Stimulated activated CD8-positive, alpha-beta memory T cell treated with anti-CD3 and anti-CD28 coated beads, Interleukin-12 subunit alpha, Interleukin-12 subunit beta, amount 100 ng/mL, for 24 hours (primary cell): ENCODE results near the gene CRB2.
"Not testable (repeated sequence)": the region's sequence is repeated elsewhere in the genome, so short reads cannot be mapped to it uniquely, and the experiment has no call there.

Source experiments
- DNase-seq: peaks from one replicate; pipeline ENCODE4 v3.0.0-alpha.2; 2020; ENCODE audit errors: extremely low read depth

Gene CRB2

GRCh38 chr9:123329329-123329955, 26.6 kb upstream of the CRB2 start:
- no peak for DNase-seq

DNA sequence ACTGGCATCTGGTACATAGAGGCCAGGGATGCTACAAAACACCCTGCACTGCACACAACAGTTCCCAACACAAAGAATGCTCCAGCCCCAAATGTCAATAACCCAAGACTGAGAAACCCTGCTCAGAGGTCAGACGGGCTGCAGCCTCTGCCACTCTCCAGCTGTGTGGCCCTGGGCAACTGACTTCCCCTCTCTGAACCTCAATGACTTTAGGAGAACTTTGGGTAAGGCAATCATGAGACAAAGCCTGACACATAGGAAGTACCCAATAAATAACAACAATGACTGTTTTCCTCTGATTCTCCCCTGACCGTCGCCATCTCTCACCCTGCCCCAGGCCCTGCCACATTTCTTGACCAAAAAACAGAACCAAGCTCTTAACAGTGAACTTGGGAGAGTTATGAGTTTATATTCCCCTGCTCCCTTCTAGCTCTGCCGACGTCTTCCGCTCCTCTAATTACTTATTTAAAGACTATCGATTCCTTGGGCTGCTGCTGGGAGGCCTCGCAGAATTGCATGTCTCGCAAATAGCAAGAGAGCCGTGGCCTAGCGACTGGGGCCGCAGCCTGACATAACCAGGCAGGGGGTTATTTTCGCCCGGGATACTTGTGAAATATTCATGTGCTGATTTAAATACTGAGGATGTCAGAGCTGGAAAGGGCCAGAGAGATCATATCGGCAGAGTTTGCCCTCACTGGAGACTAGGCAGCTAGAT, 24.5 kb upstream of the CRB2 start:
- DNase-seq: no peak

GRCh38 chr9:123333058-123333669, 22.8 kb upstream of the CRB2 start:
- DNase-seq: not testable (repeated sequence)

- no peak for DNase-seq
Observed at GRCh38 chr9:123334639-123335038, 21.4 kb upstream of the CRB2 start.

- DNase-seq: no peak
Observed at GRCh38 chr9:123335193-123335985, 20.6 kb upstream of the CRB2 start.

- DNase-seq: no peak
Observed at GRCh38 chr9:123335986-123336329, 20.0 kb upstream of the CRB2 start.

- DNase-seq: no peak
Observed at GRCh38 chr9:123336449-123336848, 19.5 kb upstream of the CRB2 start.

DNA sequence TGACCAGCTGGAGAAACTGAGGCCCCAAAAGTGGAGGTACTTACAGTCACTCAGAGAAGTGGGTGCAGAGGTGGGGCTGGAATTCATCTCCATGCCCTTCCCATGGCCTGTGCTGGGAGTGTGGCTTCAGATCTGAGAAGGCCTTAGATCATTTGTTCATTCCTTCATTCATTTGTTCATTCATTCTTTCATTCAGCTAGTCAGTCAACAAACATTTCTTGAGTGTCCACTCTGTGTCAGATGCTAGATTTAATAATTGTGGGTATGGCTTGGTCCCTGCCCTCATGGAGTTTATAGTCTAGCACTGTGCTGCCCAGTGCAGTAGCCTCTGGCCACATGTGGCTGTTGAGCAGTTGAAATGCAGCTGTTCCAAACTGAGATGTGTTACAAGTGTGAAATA, 19.0 kb upstream of the CRB2 start:
- no peak for DNase-seq

DNA sequence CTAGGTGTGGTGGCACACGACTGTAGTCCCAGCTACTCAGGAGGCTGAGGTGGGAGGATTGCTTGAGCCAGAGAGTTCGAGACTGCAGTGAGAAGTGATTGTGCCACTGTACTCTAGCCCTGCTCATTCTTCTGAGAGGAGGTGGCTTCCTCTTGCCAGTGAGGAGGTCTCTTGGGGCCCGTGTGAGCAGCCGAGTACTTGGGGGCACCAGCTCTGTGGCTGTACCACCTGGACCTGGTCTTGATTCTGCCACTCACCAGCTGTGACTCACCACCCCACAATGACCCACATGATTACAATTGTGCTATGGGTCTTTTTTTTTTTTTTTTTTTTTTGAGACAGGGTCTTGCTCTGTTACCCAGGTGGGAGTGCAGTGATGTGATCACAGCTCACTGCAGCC, 18.0 kb upstream of the CRB2 start:
- DNase-seq: no peak

DNA sequence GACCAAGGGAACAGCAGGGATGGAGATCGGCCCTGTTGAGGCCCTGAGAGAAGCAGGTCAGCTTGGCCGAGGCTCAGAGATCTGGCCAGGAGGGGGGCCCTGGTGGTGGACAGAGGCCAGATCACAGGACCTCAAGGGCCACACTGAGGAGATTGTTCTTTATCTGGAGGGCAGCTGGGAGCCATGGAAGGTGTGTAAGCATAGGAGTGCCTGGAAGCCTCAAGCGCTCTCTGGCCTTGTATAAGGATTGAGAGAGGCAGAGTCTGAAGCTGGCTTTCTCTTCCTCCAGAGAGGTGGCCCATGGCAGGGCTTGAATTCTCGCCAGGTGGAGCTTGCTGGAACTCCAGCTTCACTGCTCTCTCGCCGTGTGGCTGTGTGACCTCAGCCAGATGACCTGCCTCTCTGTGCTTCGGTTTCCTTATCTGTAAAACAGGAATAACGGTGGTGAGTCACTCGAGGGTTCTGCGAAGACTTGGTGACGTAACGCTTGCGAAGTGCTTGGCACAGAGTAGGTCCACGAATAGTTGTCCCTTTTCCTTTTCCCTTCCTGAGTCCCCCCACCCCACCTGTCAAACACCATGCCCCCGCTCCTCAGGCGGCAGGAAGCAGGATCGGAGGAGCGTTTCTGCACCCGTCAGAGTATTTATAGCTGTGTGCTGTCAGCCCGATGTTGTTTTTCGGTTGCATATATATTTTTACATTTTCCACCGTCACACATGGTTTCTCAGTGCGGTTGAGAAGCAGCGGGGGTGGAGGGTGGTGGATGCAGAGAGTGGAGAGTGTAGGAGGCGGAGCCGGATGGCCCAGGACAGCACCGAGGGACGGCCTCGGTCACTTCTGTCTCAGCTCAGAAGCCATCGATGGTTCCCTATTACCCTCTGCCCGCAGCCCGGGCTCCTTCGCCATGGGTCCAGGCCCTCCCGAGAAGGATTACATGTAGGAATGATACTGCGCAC, 17.0 kb upstream of the CRB2 start:
- DNase-seq: peak; percentile 49

GRCh38 chr9:123339666-123340510, 16.1 kb upstream of the CRB2 start:
- DNase-seq: peak; percentile 33

DNA sequence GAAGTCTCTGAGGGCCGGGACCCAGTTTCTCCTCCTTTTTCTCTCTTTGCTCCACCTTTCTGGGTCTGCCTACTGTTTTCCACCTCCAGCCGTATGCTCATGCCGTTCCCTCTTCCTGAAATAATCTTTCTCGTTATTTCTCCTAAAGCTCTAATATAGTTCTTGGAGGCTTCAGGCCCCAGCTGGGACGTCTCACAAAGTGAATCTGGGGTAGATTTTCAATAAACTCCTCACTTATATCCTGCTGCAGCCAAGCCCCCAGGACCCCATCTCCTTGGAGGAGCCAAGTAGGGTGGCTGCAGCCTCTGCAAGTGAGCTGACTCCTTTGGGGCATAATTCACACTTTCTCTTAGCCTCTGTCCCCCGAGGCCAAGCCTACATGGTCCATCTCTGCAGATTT, 14.2 kb upstream of the CRB2 start:
- no peak for DNase-seq

- DNase-seq: no peak
Observed at GRCh38 chr9:123342247-123342646, 13.8 kb upstream of the CRB2 start.

DNA sequence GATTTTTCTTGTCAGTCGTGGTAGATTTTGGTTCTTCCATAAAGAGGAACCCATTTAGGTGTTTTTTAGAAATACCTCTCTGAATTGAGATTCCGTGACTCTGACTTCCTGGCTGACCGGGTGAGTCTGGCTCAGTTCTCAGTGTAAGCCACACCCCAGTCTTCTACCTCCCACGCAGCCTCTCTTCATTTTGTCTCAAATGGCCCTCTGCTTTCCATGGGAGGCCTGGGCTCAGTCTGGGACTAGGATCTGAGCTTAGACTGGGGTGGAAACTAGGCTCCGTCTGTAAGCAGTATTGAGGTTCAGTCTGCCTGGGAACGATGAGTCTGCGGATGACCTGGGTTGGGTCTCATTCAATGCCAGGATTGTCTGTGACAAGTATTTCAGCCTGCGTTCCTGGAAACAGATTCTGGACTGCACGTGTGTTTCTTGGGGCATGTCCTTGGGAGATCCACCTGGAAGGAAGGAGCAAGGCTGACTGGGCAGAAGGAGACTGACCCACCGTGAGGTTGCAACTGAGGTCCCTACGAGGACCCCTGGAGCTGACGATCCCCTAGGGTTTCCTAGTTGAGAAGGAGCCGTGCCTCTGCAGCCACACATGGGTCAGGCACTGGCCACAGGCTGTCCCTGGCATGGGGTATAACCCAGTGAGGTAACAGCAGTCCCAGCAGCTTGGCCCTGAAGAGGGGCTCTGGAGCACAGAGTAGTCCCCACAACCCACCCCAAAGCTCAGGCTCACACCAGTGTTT, 12.4 kb upstream of the CRB2 start:
- no peak for DNase-seq

- no peak for DNase-seq
Observed at GRCh38 chr9:123344192-123344949, 11.6 kb upstream of the CRB2 start.

DNA sequence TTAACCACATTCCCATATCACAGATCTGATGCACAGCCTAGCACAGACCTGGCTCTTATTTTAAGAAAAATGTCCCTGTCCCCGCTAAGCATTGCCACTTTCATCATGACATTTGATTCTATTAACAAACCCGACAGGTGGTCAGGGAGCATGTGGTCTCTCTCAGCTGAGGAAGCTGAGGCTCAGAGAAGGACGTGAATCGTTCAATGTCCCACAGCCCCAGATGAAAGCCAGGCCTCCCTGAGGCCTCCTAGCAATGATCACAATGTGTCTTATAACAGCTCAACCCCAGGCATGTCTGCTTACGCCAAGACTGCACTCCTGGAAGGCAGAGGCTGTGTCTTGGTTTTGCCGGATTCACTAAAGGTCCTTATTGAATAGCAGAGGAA, 10.4 kb upstream of the CRB2 start:
- no peak for DNase-seq

- DNase-seq: no peak
Observed at GRCh38 chr9:123346026-123346425, 10.0 kb upstream of the CRB2 start.

DNA sequence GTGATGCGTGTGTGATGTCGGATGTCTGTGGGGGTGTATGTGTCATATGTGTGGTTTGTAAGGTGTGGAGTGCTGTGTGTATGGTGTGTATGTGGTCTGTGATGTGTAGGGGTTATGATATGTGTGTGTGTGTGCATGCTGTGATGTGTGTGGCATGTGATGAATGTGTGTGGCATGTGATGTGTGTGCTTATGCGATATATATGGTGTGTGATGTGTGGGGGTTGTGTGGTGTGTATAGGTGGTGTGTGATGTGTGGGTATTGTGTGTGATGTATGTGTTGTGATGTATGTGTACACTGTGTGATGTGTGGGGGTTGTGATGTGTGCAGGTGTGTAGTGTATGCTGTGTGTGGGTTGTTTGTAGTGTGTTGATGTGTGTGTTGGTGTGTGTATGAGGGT, 9.2 kb upstream of the CRB2 start:
- DNase-seq: no peak
